GM13977 (cell line): Measurements from ENCODE around the gene PXK.
A peak's percentile ranks its signal among the peaks of the same experiment; 100 is the strongest.

Experiments
- DNase-seq: peaks from one replicate; pipeline ENCODE4 v3.0.0; 2012; ENCODE audit warnings: low spot score
- CTCF ChIP-seq: IDR thresholded peaks from 2 replicates; pipeline ENCODE4 v1.5.1; 2012; ENCODE audit warnings: mild to moderate bottlenecking, control low read depth; ENCODE audit not compliant: insufficient read depth; ENCODE audit errors: extremely low read depth, missing control alignments
- in situ Hi-C: fragments of 300-500 bp; cut with MboI; formaldehyde crosslinking; loops from one replicate; pipeline ENCODE4 v1.12.0; 2022; ENCODE audit warnings: low sequenced_read_pairs, low pct_unique_long_range_greater_than_20kb, mixed read lengths, inconsistent platforms; ENCODE audit not compliant: unreplicated experiment

PXK gene

GRCh38 chr3:58462829-58463180 is 130.1 kb downstream of the PXK start:
- DNase-seq: no peak
- no peak for TF ChIP-seq CTCF
- in situ Hi-C loops: no loop called here

GRCh38 chr3:58463181-58463941 is 130.7 kb downstream of the PXK start:
- DNase-seq: peak; percentile 80
- peak; percentile 86 for TF ChIP-seq CTCF
- in situ Hi-C loops: no loop called here

GRCh38 chr3:58463942-58464271 is 131.2 kb downstream of the PXK start:
- TF ChIP-seq CTCF: no peak
- in situ Hi-C loops: no loop called here
- DNase-seq: no peak

GRCh38 chr3:58464866-58465265 is 132.2 kb downstream of the PXK start:
- no peak for TF ChIP-seq CTCF
- in situ Hi-C loops: no loop called here
- DNase-seq: no peak

- DNase-seq: no peak
- in situ Hi-C loops: no loop called here
- no peak for TF ChIP-seq CTCF
Measured at GRCh38 chr3:58466899-58467563, 134.3 kb downstream of the PXK start.

- in situ Hi-C loops: no loop called here
- DNase-seq: no peak
- TF ChIP-seq CTCF: no peak
Measured at GRCh38 chr3:58469096-58469495, 136.4 kb downstream of the PXK start.
